HEK293 (cell line): Measurements from ENCODE around the gene AGTR1.
"Not testable (repeated sequence)": the region's sequence is repeated elsewhere in the genome, so short reads cannot be mapped to it uniquely, and the experiment has no call there.

Experiments
- CTCF ChIA-PET: fragments of 350-600 bp; formaldehyde crosslinking; extraction: SDS; loops from one replicate; lab custom pipeline; 2021; ENCODE audit warnings: antibody characterized with exemption; lab: Yijun Ruan, JAX
- POLR2A ChIA-PET: fragments of 300-600 bp; formaldehyde crosslinking; extraction: SDS; loops from one replicate; lab custom pipeline; 2020; ENCODE audit warnings: antibody characterized with exemption, inconsistent platforms; lab: Yijun Ruan, JAX
- H3K27ac ChIP-seq: fragments of 200-500 bp; sonication (Bioruptor generic); 2 replicates; pipeline ENCODE4 v1.5.1; 2014; ENCODE audit warnings: low read depth, low read length, control low read depth, inconsistent platforms; ENCODE audit errors: extremely low read depth
- H3K36me3 ChIP-seq, 2 experiments: fragments of 200-500 bp in 1 of 2; sonication (Bioruptor generic) in 1 of 2; 1 replicate in 1 of 2; 2 replicates in 1 of 2; pipeline ENCODE4 v1.5.1; 2014 to 2017; ENCODE audit warnings: inconsistent platforms in 2 of 2, low read length in 2 of 2; ENCODE audit not compliant: control insufficient read depth in 2 of 2, insufficient read depth in 1 of 2
- H3K4me1 ChIP-seq: fragments of 200-500 bp; sonication (Bioruptor generic); 2 replicates; pipeline ENCODE4 v1.5.1; 2014; ENCODE audit warnings: mild to moderate bottlenecking, low read length, inconsistent platforms; ENCODE audit not compliant: control insufficient read depth, insufficient read depth
- H3K4me3 ChIP-seq: 2 replicates; pipeline ENCODE4 v1.5.1; 2011; ENCODE audit warnings: low read depth, mild to moderate bottlenecking, control low read depth, low read length, moderate library complexity
- H3K9me3 ChIP-seq: fragments of 200-500 bp; sonication (Bioruptor generic); 2 replicates; pipeline ENCODE4 v1.5.1; 2014; ENCODE audit warnings: low read depth, low read length, inconsistent platforms; ENCODE audit not compliant: control insufficient read depth, insufficient read depth
- KLF7 ChIP-seq: fragments of 450-650 bp; formaldehyde crosslinking; IDR thresholded peaks from 2 replicates; pipeline ENCODE4 v1.5.1; 2016; ENCODE audit warnings: missing biosample characterization, missing genetic modification characterization, borderline replicate concordance
- RBAK ChIP-seq: fragments of 450-650 bp; formaldehyde crosslinking; IDR thresholded peaks from 2 replicates; pipeline ENCODE4 v1.5.1; 2016; ENCODE audit warnings: missing biosample characterization, missing genetic modification characterization
- SP2 ChIP-seq: fragments of 450-650 bp; formaldehyde crosslinking; IDR thresholded peaks from 2 replicates; pipeline ENCODE4 v1.5.1; 2016; ENCODE audit warnings: missing biosample characterization, missing genetic modification characterization
- SP7 ChIP-seq: fragments of 450-650 bp; formaldehyde crosslinking; IDR thresholded peaks from 2 replicates; pipeline ENCODE4 v1.5.1; 2016; ENCODE audit warnings: missing biosample characterization, missing genetic modification characterization
- YY2 ChIP-seq: fragments of 450-650 bp; formaldehyde crosslinking; IDR thresholded peaks from 2 replicates; pipeline ENCODE4 v1.5.1; 2016; ENCODE audit warnings: missing biosample characterization, missing genetic modification characterization
- ZFP37 ChIP-seq: fragments of 450-650 bp; formaldehyde crosslinking; IDR thresholded peaks from 2 replicates; pipeline ENCODE4 v1.5.1; 2016; ENCODE audit warnings: missing biosample characterization, missing genetic modification characterization
- ZNF114 ChIP-seq: fragments of 450-650 bp; formaldehyde crosslinking; IDR thresholded peaks from 2 replicates; pipeline ENCODE4 v1.5.0; 2017; ENCODE audit warnings: missing biosample characterization, missing genetic modification characterization
- ZNF132 ChIP-seq: fragments of 450-650 bp; formaldehyde crosslinking; IDR thresholded peaks from 2 replicates; pipeline ENCODE4 v1.5.1; 2017; ENCODE audit warnings: missing biosample characterization, missing genetic modification characterization, borderline replicate concordance
- ZNF146 ChIP-seq: fragments of 450-650 bp; formaldehyde crosslinking; IDR thresholded peaks from 2 replicates; pipeline ENCODE4 v1.5.1; 2016; ENCODE audit warnings: missing biosample characterization, missing genetic modification characterization
- ZNF214 ChIP-seq: fragments of 450-650 bp; formaldehyde crosslinking; IDR thresholded peaks from 2 replicates; pipeline ENCODE4 v1.5.1; 2017; ENCODE audit warnings: missing biosample characterization, mild to moderate bottlenecking, missing genetic modification characterization, borderline replicate concordance
- ZNF274 ChIP-seq, 2 experiments: fragments of 200-500 bp in 1 of 2; fragments of 450-650 bp in 1 of 2; sonication (Bioruptor generic) in 1 of 2; formaldehyde crosslinking in 1 of 2; IDR thresholded peaks; 2 replicates each; pipeline versions ENCODE4 v1.5.1 to v1.6.1; 2014 to 2016; ENCODE audit warnings: borderline replicate concordance in 1 of 2, inconsistent platforms in 1 of 2, low read length in 1 of 2, missing biosample characterization in 1 of 2, missing genetic modification characterization in 1 of 2
- ZNF292 ChIP-seq: fragments of 450-650 bp; formaldehyde crosslinking; IDR thresholded peaks from 2 replicates; pipeline ENCODE4 v1.5.1; 2016; ENCODE audit warnings: low read depth, missing biosample characterization, missing genetic modification characterization, borderline replicate concordance
- ZNF341 ChIP-seq: fragments of 450-650 bp; formaldehyde crosslinking; IDR thresholded peaks from 2 replicates; pipeline ENCODE4; 2016; ENCODE audit warnings: low read depth, missing biosample characterization, missing genetic modification characterization
- ZNF391 ChIP-seq: fragments of 450-650 bp; formaldehyde crosslinking; IDR thresholded peaks from 2 replicates; pipeline ENCODE4 v1.5.1; 2016; ENCODE audit warnings: low read depth, missing biosample characterization, missing genetic modification characterization, borderline replicate concordance
- ZNF423 ChIP-seq: fragments of 450-650 bp; formaldehyde crosslinking; IDR thresholded peaks from 2 replicates; pipeline ENCODE4 v1.5.1; 2016; ENCODE audit warnings: missing biosample characterization, missing genetic modification characterization
- ZNF529 ChIP-seq: fragments of 450-650 bp; formaldehyde crosslinking; IDR thresholded peaks from 2 replicates; pipeline ENCODE4 v1.5.1; 2017; ENCODE audit warnings: missing genetic modification characterization, missing biosample characterization; ENCODE audit not compliant: insufficient replicate concordance
- ZNF621 ChIP-seq: fragments of 450-650 bp; formaldehyde crosslinking; IDR thresholded peaks from 2 replicates; pipeline ENCODE4 v1.5.1; 2017; ENCODE audit warnings: missing biosample characterization, missing genetic modification characterization
- ZXDB ChIP-seq: fragments of 450-650 bp; formaldehyde crosslinking; IDR thresholded peaks from 2 replicates; pipeline ENCODE4 v1.5.1; 2016; ENCODE audit warnings: missing biosample characterization, missing genetic modification characterization

The AGTR1 gene

DNA sequence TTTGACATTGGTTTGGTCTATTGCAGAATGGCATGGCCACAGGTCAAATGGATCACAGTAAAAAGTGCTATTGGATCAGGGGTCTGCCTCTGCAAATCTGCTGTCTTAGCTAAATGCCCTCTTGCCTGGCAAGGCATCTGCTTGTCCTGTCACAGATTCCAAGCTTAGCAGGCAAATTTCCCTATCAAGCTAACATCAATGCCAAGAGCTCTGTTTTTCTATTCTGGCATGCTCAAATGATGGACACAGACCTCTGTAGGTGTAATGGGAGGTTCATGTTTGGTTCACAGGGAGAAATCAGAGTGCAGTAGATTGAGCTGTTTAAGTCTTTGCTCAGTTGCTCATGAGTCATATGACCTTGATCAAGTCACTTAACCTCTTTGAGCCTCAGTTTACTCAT is 75.1 kb downstream of the AGTR1 start:
- no peak for TF ChIP-seq ZNF132 (tag by site-specific recombination)
- no peak for TF ChIP-seq SP7
- TF ChIP-seq ZNF274 (IDR thresholded peaks at IDR 0.05; ENCODE audit: low read length): no peak
- TF ChIP-seq ZNF274 (tag by site-specific recombination; IDR thresholded peaks at IDR 0.05; ENCODE audit: borderline replicate concordance): no peak
- no peak for TF ChIP-seq ZNF114 (tag by site-specific recombination)
- TF ChIP-seq YY2 (tag by site-specific recombination): no peak
- TF ChIP-seq KLF7: no peak
- no peak for TF ChIP-seq ZNF391
- no peak overlapping the region for H3K4me3 ChIP-seq
- H3K4me1 ChIP-seq: no peaks in the 10 kb centered on the region
- H3K27ac ChIP-seq: no peak overlapping the region
- ChIA-PET POLR2A (no interaction called here), CTCF (no interaction called here)
- H3K36me3 ChIP-seq: no peaks in the 10 kb centered on the region
- H3K9me3 ChIP-seq: no peaks in the 10 kb centered on the region

DNA sequence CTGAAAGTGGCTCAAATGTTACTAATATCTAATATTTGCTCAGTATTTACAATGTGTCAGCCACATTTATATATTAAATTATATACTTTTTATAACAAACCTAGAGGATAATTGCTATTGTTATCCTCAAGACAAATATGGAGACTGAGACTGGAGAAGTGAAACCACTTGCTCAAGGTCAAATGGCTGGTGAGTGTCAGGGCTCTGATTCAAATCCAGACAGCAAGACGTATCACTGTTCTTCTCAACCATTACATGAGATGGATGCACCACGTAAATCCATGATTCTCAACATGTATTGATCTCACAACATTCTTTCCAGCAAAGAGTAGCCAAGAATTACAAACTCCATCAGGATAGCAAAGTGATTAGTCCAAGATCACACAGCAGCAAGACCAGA is 76.1 kb downstream of the AGTR1 start:
- Histone ChIP-seq H3K4me3 (no peak overlapping the region), H3K36me3 (no peaks in the 10 kb centered on the region), H3K27ac (no peak overlapping the region), H3K9me3 (no peaks in the 10 kb centered on the region), H3K4me1 (no peaks in the 10 kb centered on the region)
- TF ChIP-seq RBAK (tag by site-specific recombination): no peak
- no peak for TF ChIP-seq ZNF621 (tag by site-specific recombination)
- no peak for TF ChIP-seq ZNF341 (tag by site-specific recombination)
- TF ChIP-seq ZNF214 (tag by site-specific recombination): no peak
- TF ChIP-seq ZNF146 (tag by site-specific recombination): no peak
- no peak for TF ChIP-seq ZNF529 (tag by site-specific recombination)
- CTCF ChIA-PET: no interaction called here
- POLR2A ChIA-PET: no interaction called here

DNA sequence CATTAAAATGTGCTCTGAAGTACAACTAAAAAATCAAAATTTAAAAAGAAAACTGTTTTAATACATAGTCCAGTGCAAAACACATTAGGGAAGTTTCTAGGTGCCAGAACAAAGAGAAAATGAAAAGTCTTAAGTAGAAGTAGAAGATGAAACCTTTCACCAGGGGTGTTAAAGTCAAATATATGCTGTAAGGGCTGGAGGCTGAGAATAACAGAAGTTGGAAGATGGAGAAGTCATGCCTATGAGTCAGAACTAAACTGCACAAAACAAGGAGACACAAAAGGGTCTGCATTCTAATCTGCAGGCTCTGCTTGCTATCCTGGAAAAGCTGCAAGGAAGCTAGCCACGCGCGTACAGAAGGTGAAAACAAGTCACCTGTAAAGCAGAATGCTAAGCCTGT is 81.2 kb downstream of the AGTR1 start:
- ChIA-PET POLR2A (no interaction called here), CTCF (no interaction called here)
- TF ChIP-seq SP2 (tag by site-specific recombination) (no peak), ZFP37 (tag by site-specific recombination) (no peak), SP7 (no peak), ZNF214 (tag by site-specific recombination) (no peak), ZNF423 (no peak), ZNF292 (tag by site-specific recombination) (no peak), ZXDB (tag by site-specific recombination) (no peak)
- Histone ChIP-seq H3K4me3 (no peak overlapping the region), H3K4me1 (no peaks in the 10 kb centered on the region), H3K36me3 (no peaks in the 10 kb centered on the region), H3K27ac (no peak overlapping the region), H3K9me3 (no peaks in the 10 kb centered on the region)

DNA sequence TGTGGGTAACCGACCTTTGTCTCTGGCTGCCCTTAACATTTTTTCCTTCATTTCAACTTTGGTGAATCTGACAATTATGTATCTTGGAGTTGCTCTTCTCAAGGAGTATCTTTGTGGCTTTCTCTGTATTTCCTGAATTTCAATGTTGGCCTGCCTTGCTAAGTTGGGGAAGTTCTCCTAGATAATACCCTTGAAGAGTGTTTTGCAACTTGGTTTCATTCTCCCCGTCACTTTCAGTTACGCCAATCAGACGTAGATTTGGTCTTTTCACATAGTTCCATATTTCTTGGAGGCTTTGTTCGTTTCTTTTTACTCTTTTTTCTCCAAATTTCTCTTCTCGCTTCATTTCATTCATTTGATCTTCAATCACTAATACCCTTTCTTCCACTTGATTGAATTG is 87.3 kb downstream of the AGTR1 start:
- H3K4me1 ChIP-seq, H3K9me3 ChIP-seq, H3K36me3 ChIP-seq, POLR2A ChIA-PET, H3K27ac ChIP-seq, H3K4me3 ChIP-seq: not testable (repeated sequence)
- CTCF ChIA-PET: interaction anchor here (0.6 kb wide), 1 partner anchor 471 kb away, joined by 3 read pairs; no protein-coding TSS in a partner anchor

DNA sequence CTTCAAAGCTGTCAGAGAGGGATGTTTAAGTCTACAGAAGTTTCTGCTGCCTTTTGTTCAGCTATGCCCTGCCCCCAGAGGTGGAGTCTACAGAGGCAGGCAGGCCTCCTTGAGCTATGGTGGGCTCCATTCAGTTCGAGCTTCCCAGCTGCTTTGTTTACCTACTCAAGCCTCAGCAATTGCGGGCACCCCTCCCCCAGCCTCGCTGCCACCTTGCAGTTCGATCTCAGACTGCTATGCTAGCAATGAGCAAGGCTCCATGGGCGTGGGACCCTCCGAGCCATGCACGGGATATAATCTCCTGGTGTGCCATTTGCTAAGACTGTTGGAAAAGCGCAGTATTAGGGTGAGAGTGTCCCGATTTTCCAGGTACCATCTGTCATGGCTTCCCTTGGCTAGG is 88.5 kb downstream of the AGTR1 start:
- CTCF ChIA-PET, H3K36me3 ChIP-seq, H3K4me1 ChIP-seq, POLR2A ChIA-PET, H3K4me3 ChIP-seq, H3K27ac ChIP-seq, H3K9me3 ChIP-seq: not testable (repeated sequence)
